Measurements from ENCODE around the gene CHAF1A. TPM values are rescaled to one million over a fixed set of nuclear protein-coding genes. Genes with fewer than 3 reads are reported as not detected.

The CHAF1A gene
- total RNA-seq, 1 donor from 2014 or later = 48.2 TPM

GRCh38 chr19:4396949-4397783 lies 5.3 kb upstream of the CHAF1A start:
- TF ChIP-seq CTCF (IDR thresholded peaks at IDR 0.05; ENCODE audit: unreplicated experiment) = no peak
- H3K27ac Mint-ChIP-seq = no peak overlapping the region
- H3K4me1 Mint-ChIP-seq (ENCODE audit: low read depth) = peaks cover 27% of the 10 kb centered on the region
- no peak overlapping the region for H3K4me3 Mint-ChIP-seq (ENCODE audit: low read depth)
- H3K9me3 Mint-ChIP-seq (ENCODE audit: low read depth) = no peaks in the 10 kb centered on the region
- no peaks in the 10 kb centered on the region for H3K27me3 Mint-ChIP-seq
- no peak for DNase-seq (ENCODE audit: low spot score, unreplicated experiment)
- peaks cover 4% of the 10 kb centered on the region for H3K36me3 Mint-ChIP-seq (ENCODE audit: insufficient read depth)

- Mint-ChIP-seq H3K27ac (peak overlapping the region; percentile 91), H3K36me3 (ENCODE audit: insufficient read depth) (peaks cover 4% of the 10 kb centered on the region), H3K9me3 (ENCODE audit: low read depth) (no peaks in the 10 kb centered on the region), H3K4me1 (ENCODE audit: low read depth) (peaks cover 29% of the 10 kb centered on the region), H3K4me3 (ENCODE audit: low read depth) (peak overlapping the region; percentile 83), H3K27me3 (no peaks in the 10 kb centered on the region)
- no peak for TF ChIP-seq CTCF (IDR thresholded peaks at IDR 0.05; ENCODE audit: unreplicated experiment)
- DNase-seq (ENCODE audit: low spot score, unreplicated experiment) = no peak
Measured at GRCh38 chr19:4399812-4400134, 2.7 kb upstream of the CHAF1A start.

GRCh38 chr19:4400135-4400936 lies 2.1 kb upstream of the CHAF1A start, which contains the start of gene SH3GL1:
Gene SH3GL1, minus strand, starts transcription at chr19:4400547. Its CDS starts 179 bp downstream, at chr19:4400368.
- H3K27ac Mint-ChIP-seq = peak within 1 kb of the TSS; percentile 95
- peaks cover 28% of the 10 kb centered on the region for H3K4me1 Mint-ChIP-seq (ENCODE audit: low read depth)
- H3K9me3 Mint-ChIP-seq (ENCODE audit: low read depth) = no peaks in the 10 kb centered on the region
- peak; percentile 90 for DNase-seq (ENCODE audit: low spot score, unreplicated experiment)
- peak; percentile 91 for TF ChIP-seq CTCF (IDR thresholded peaks at IDR 0.05; ENCODE audit: unreplicated experiment)
- H3K27me3 Mint-ChIP-seq = no peaks in the 10 kb centered on the region
- H3K4me3 Mint-ChIP-seq (ENCODE audit: low read depth) = peak within 1 kb of the TSS; percentile 84
- peaks cover 2% of the 10 kb centered on the region for H3K36me3 Mint-ChIP-seq (ENCODE audit: insufficient read depth)

GRCh38 chr19:4401769-4402170 lies 670 bp upstream of the CHAF1A start:
- no peaks in the 10 kb centered on the region for H3K27me3 Mint-ChIP-seq
- no peaks in the 10 kb centered on the region for H3K36me3 Mint-ChIP-seq (ENCODE audit: insufficient read depth)
- H3K27ac Mint-ChIP-seq = peak overlapping the region; percentile 95
- DNase-seq (ENCODE audit: low spot score, unreplicated experiment) = no peak
- H3K4me1 Mint-ChIP-seq (ENCODE audit: low read depth) = peaks cover 28% of the 10 kb centered on the region
- TF ChIP-seq CTCF (IDR thresholded peaks at IDR 0.05; ENCODE audit: unreplicated experiment) = no peak
- peak overlapping the region; percentile 84 for H3K4me3 Mint-ChIP-seq (ENCODE audit: low read depth)
- H3K9me3 Mint-ChIP-seq (ENCODE audit: low read depth) = no peaks in the 10 kb centered on the region

GRCh38 chr19:4403005-4403761 lies 743 bp downstream of the CHAF1A start:
- peaks cover 28% of the 10 kb centered on the region for H3K4me1 Mint-ChIP-seq (ENCODE audit: low read depth)
- no peaks in the 10 kb centered on the region for H3K27me3 Mint-ChIP-seq
- peak overlapping the region; percentile 84 for H3K4me3 Mint-ChIP-seq (ENCODE audit: low read depth)
- no peaks in the 10 kb centered on the region for H3K9me3 Mint-ChIP-seq (ENCODE audit: low read depth)
- H3K36me3 Mint-ChIP-seq (ENCODE audit: insufficient read depth) = no peaks in the 10 kb centered on the region
- TF ChIP-seq CTCF (IDR thresholded peaks at IDR 0.05; ENCODE audit: unreplicated experiment) = no peak
- peak overlapping the region; percentile 94 for H3K27ac Mint-ChIP-seq
- no peak for DNase-seq (ENCODE audit: low spot score, unreplicated experiment)

Measured in progenitor cell of endocrine pancreas (in vitro differentiated cells).